Thyroid gland (tissue), 4 donors: ENCODE measurements around the gene NFAM1.

Experiments used
- POLR2A ChIP-seq, 2 donors: fragments of 450-650 bp; IDR thresholded peaks; one replicate each; pipeline ENCODE4 v1.6.1; 2017; ENCODE audit warnings: antibody characterized with exemption in 2 of 2, mild to moderate bottlenecking in 2 of 2, moderate library complexity in 1 of 2
- TF ChIP-seq, protein P1 (sequence below), 6 experiments: fragments of 200-600 bp in 3 of 6; fragments of 450-650 bp in 3 of 6; sonication (generic) in 3 of 6; IDR thresholded peaks; one replicate each; pipeline ENCODE4 v1.5.1; 2016 to 2019; ENCODE audit warnings: antibody characterized with exemption in 6 of 6, mild to moderate bottlenecking in 2 of 6, inconsistent platforms in 1 of 6, moderate library complexity in 1 of 6

DNA sequence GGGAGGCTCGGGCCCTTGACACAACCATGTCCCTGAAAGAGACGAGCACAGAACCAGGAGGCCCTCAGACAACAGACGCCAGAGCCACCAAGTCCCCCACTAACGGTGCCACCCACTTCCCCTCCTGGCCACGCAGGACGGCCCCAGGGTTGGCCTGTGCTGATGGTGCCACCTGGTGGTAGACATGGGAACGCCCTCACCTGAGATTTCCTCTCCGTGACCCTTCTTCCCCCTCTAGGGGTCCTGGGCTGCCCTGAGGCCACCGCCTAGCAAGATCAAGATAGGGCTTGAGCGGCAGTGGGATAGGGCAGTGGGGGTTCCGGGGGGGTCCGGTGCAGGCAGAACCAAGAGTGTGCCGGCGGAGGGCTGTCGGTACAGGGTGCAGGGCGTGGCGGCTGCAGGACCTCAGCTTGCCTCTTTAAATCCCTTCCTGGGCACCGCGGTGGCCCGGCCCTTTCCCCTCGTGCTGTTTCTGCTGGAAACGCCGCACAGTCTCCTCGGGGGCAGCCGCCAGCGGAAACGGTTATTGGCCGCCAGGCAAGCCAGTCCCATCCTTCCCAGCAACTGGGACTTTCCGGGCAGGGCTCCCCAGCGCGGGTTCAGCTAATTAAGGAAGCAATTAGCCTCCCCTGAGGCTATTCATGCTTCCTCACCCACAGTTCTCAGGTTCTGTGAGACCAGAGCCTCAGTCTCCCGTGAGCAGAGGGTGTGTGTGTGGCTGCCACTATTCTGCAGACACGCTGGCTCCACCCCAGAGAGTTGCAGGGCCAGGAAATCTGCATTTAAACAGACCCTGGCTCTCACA, 5.5 kb upstream of the NFAM1 start:
- TF ChIP-seq POLR2A (IDR thresholded peaks at IDR 0.05): no peak
- TF ChIP-seq, protein P1, sequence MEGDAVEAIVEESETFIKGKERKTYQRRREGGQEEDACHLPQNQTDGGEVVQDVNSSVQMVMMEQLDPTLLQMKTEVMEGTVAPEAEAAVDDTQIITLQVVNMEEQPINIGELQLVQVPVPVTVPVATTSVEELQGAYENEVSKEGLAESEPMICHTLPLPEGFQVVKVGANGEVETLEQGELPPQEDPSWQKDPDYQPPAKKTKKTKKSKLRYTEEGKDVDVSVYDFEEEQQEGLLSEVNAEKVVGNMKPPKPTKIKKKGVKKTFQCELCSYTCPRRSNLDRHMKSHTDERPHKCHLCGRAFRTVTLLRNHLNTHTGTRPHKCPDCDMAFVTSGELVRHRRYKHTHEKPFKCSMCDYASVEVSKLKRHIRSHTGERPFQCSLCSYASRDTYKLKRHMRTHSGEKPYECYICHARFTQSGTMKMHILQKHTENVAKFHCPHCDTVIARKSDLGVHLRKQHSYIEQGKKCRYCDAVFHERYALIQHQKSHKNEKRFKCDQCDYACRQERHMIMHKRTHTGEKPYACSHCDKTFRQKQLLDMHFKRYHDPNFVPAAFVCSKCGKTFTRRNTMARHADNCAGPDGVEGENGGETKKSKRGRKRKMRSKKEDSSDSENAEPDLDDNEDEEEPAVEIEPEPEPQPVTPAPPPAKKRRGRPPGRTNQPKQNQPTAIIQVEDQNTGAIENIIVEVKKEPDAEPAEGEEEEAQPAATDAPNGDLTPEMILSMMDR (IDR thresholded peaks at IDR 0.05): peak; percentile 92 to 99 (median 96)
